B cell (primary cell): Measurements from ENCODE around the gene NBPF3.
A peak's percentile ranks its signal among the peaks of the same experiment; 100 is the strongest.

ENCODE experiments used
- CTCF ChIP-seq: fragments of 200-600 bp; IDR thresholded peaks from one replicate; pipeline ENCODE4 v1.8.0; 2022; ENCODE audit warnings: antibody characterized with exemption, mild to moderate bottlenecking
- EZH2 ChIP-seq: IDR thresholded peaks from 2 replicates; pipeline ENCODE4 v1.6.1; 2012; ENCODE audit warnings: borderline replicate concordance, low read depth, mild to moderate bottlenecking, moderate library complexity, low read length; ENCODE audit not compliant: insufficient read depth, poor library complexity, severe bottlenecking

- peak; percentile 21 for TF ChIP-seq CTCF
- no peak for TF ChIP-seq EZH2
Observed at GRCh38 chr1:21490774-21491487, 51.0 kb downstream of the NBPF3 start.
